ENCODE measurements around the gene CS.

- TF ChIP-seq CTCF (IDR thresholded peaks at IDR 0.05; ENCODE audit: low read depth, low read length), result peak; percentile 19; the same call in 1 of the 2 replicates
- no peak for TF ChIP-seq EZH2phosphoT487 (IDR thresholded peaks at IDR 0.05; ENCODE audit: low read depth)
These were observed 17.5 kb upstream of the CS start for GRCh38 chr12:56317675-56318074.

Measured in OCI-LY3 (cell line).